Measurements from ENCODE around the gene SLC19A2. TPM values are rescaled to one million over a fixed set of nuclear protein-coding genes. Genes with fewer than 3 reads are reported as not detected.

The SLC19A2 gene
- total and polyA plus RNA-seq, 2 of the 13 experiments (the other 11 are each of a cell fraction or from before 2014, with no cell fraction given) = 30.4 to 56.0 TPM

- TF ChIP-seq HOXA3 (CRISPR knock-in tag; IDR thresholded peaks at IDR 0.05) (no peak), JUN (CRISPR knock-in tag; IDR thresholded peaks at IDR 0.05) (no peak), FOXP4 (CRISPR knock-in tag; IDR thresholded peaks at IDR 0.05) (peak; percentile 42; the same call in 1 of the 2 replicates), RXRB (CRISPR knock-in tag; IDR thresholded peaks at IDR 0.05; ENCODE audit: borderline replicate concordance) (0 out of 2 replicates have a peak, but pooled peaks have one; percentile 23), FOXO1 (CRISPR knock-in tag; IDR thresholded peaks at IDR 0.05) (0 out of 2 replicates have a peak, but pooled peaks have one; percentile 23), ATF1 (CRISPR knock-in tag; IDR thresholded peaks at IDR 0.05) (0 out of 2 replicates have a peak, but pooled peaks have one; percentile 4), ZC3H4 (CRISPR knock-in tag; IDR thresholded peaks at IDR 0.05; ENCODE audit: borderline replicate concordance) (no peak), ZNF432 (CRISPR knock-in tag; IDR thresholded peaks at IDR 0.05; ENCODE audit: borderline replicate concordance) (no peak)
- TF ChIP-seq, protein P1, sequence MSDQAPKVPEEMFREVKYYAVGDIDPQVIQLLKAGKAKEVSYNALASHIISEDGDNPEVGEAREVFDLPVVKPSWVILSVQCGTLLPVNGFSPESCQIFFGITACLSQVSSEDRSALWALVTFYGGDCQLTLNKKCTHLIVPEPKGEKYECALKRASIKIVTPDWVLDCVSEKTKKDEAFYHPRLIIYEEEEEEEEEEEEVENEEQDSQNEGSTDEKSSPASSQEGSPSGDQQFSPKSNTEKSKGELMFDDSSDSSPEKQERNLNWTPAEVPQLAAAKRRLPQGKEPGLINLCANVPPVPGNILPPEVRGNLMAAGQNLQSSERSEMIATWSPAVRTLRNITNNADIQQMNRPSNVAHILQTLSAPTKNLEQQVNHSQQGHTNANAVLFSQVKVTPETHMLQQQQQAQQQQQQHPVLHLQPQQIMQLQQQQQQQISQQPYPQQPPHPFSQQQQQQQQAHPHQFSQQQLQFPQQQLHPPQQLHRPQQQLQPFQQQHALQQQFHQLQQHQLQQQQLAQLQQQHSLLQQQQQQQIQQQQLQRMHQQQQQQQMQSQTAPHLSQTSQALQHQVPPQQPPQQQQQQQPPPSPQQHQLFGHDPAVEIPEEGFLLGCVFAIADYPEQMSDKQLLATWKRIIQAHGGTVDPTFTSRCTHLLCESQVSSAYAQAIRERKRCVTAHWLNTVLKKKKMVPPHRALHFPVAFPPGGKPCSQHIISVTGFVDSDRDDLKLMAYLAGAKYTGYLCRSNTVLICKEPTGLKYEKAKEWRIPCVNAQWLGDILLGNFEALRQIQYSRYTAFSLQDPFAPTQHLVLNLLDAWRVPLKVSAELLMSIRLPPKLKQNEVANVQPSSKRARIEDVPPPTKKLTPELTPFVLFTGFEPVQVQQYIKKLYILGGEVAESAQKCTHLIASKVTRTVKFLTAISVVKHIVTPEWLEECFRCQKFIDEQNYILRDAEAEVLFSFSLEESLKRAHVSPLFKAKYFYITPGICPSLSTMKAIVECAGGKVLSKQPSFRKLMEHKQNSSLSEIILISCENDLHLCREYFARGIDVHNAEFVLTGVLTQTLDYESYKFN (CRISPR knock-in tag; conservative IDR thresholded peaks at IDR 0.05) = 0 out of 2 replicates have a peak, but pooled peaks have one; percentile 25
Measured at GRCh38 chr1:169508432-169509338, 22.9 kb upstream of the SLC19A2 start (continued).

Data from HepG2 (cell line).